ENCODE measurements around the gene NPR2. TPM values are rescaled to one million over a fixed set of nuclear protein-coding genes. Genes with fewer than 3 reads are reported as not detected.

Gene NPR2
- total and polyA plus RNA-seq, 2 of the 13 experiments (the other 11 are each of a cell fraction or from before 2014, with no cell fraction given): 7.4 to 9.4 TPM

DNA sequence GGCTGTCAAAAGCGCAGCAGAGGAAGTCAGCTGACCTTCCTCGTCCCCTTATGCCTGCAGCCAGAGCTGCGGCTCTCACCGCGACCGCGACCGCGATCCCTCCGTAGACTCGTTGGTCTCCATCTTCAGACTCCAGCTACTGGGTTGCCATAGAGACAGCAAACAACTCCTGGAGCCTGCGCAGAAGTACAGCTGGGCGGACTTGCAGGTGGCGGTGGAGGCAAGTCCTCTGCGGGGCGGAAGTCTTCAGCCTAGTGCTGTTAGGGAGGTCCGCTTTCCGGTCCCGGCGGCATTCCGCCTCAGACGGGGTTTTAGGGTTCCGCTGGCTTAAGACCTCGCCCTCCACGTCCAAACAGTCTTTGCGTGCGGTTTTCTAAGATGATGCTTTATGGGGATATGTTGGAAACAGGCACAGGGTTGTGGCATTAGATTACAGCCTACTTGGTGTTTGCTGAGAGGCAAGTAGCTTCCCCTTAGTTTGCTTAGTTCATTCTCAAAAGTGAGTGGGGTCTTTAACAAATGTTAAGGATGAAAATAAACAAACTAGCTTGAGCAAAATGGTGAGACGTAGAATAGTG, 20.7 kb downstream of the NPR2 start, which contains the start of gene SPAG8 (continued):
- TF ChIP-seq MIER2 (CRISPR knock-in tag; IDR thresholded peaks at IDR 0.05) (0 out of 2 replicates have a peak, but pooled peaks have one; percentile 48), HOXA9 (CRISPR knock-in tag; IDR thresholded peaks at IDR 0.05; ENCODE audit: borderline replicate concordance) (no peak), ZIK1 (CRISPR knock-in tag; IDR thresholded peaks at IDR 0.05; ENCODE audit: borderline replicate concordance, low read depth) (no peak), GABPA (IDR thresholded peaks at IDR 0.05; ENCODE audit: low read depth, low read length) (peak; percentile 99), GABPA (CRISPR knock-in tag; IDR thresholded peaks at IDR 0.05; ENCODE audit: low read depth) (peak; percentile 99), RAD51 (IDR thresholded peaks at IDR 0.05; ENCODE audit: borderline replicate concordance) (no peak), ZFX (CRISPR knock-in tag; IDR thresholded peaks at IDR 0.05; ENCODE audit: low read depth) (peak; percentile 38; the same call in 1 of the 2 replicates), GATAD2A (CRISPR knock-in tag; IDR thresholded peaks at IDR 0.05) (peak; percentile 65), PAWR (CRISPR knock-in tag; IDR thresholded peaks at IDR 0.05; ENCODE audit: borderline replicate concordance) (no peak), FOXJ3 (CRISPR knock-in tag; IDR thresholded peaks at IDR 0.05; ENCODE audit: borderline replicate concordance) (no peak), HMGA1 (CRISPR knock-in tag; conservative IDR thresholded peaks at IDR 0.05) (no peak), HDAC2 (CRISPR knock-in tag; IDR thresholded peaks at IDR 0.05) (0 out of 2 replicates have a peak, but pooled peaks have one; percentile 46), PRMT3 (CRISPR knock-in tag; IDR thresholded peaks at IDR 0.05; ENCODE audit: borderline replicate concordance, low read depth) (no peak), RAD21 (CRISPR knock-in tag; IDR thresholded peaks at IDR 0.05) (no peak), RXRA (CRISPR knock-in tag; IDR thresholded peaks at IDR 0.05) (peak; percentile 62), ZNF430 (CRISPR knock-in tag; IDR thresholded peaks at IDR 0.05) (peak; percentile 47; the same call in 1 of the 2 replicates), ZNF33A (CRISPR knock-in tag; IDR thresholded peaks at IDR 0.05; ENCODE audit: borderline replicate concordance) (no peak), BHLHE40 (IDR thresholded peaks at IDR 0.05; ENCODE audit: low read length) (no peak), SP1 (IDR thresholded peaks at IDR 0.05) (no peak), SP1 (CRISPR knock-in tag; IDR thresholded peaks at IDR 0.05) (peak; percentile 77), MIXL1 (CRISPR knock-in tag; IDR thresholded peaks at IDR 0.05) (peak; percentile 50; the same call in 1 of the 2 replicates), MED8 (CRISPR knock-in tag; IDR thresholded peaks at IDR 0.05; ENCODE audit: insufficient replicate concordance) (no peak), JUND (CRISPR knock-in tag; IDR thresholded peaks at IDR 0.05) (no peak), ZNF841 (CRISPR knock-in tag; IDR thresholded peaks at IDR 0.05; ENCODE audit: borderline replicate concordance) (no peak), CHCHD3 (CRISPR knock-in tag; IDR thresholded peaks at IDR 0.05) (no peak), ZNF766 (CRISPR knock-in tag; IDR thresholded peaks at IDR 0.05; ENCODE audit: borderline replicate concordance) (no peak)
- TF ChIP-seq, protein P1, sequence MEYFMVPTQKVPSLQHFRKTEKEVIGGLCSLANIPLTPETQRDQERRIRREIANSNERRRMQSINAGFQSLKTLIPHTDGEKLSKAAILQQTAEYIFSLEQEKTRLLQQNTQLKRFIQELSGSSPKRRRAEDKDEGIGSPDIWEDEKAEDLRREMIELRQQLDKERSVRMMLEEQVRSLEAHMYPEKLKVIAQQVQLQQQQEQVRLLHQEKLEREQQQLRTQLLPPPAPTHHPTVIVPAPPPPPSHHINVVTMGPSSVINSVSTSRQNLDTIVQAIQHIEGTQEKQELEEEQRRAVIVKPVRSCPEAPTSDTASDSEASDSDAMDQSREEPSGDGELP (IDR thresholded peaks at IDR 0.05; ENCODE audit: borderline replicate concordance, low read depth): peak; percentile 59; the same call in 1 of the 2 replicates
- TF ChIP-seq, protein P2, sequence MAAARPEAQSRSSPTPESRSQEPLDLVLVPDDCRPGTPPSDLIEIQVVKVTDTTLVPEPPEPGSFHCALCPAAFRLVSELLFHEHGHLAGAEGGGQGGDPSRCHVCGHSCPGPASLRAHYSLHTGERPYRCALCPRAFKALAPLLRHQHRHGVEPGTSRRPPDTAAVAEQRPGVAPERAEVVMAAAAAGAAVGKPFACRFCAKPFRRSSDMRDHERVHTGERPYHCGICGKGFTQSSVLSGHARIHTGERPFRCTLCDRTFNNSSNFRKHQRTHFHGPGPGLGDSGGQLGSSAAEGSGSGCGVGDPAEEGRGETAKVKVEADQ (CRISPR knock-in tag; IDR thresholded peaks at IDR 0.05; ENCODE audit: borderline replicate concordance): no peak
- TF ChIP-seq, protein P3, sequence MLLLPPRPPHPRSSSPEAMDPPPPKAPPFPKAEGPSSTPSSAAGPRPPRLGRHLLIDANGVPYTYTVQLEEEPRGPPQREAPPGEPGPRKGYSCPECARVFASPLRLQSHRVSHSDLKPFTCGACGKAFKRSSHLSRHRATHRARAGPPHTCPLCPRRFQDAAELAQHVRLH (CRISPR knock-in tag; IDR thresholded peaks at IDR 0.05; ENCODE audit: borderline replicate concordance, low read depth): peak; percentile 80; the same call in 1 of the 2 replicates
- TF ChIP-seq, protein P4, sequence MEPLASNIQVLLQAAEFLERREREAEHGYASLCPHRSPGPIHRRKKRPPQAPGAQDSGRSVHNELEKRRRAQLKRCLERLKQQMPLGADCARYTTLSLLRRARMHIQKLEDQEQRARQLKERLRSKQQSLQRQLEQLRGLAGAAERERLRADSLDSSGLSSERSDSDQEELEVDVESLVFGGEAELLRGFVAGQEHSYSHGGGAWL (CRISPR knock-in tag; IDR thresholded peaks at IDR 0.05): no peak
